ENCODE measurements around the gene TNFAIP2.

Gene TNFAIP2

GRCh38 chr14:103178521-103178920 lies 55.3 kb downstream of the TNFAIP2 start:
- WGBS, 2 experiments = 83 to 89% methylated on average over 6 of the region's 6 CpGs
- H3K36me3 ChIP-seq (ENCODE audit: control insufficient read depth, insufficient read depth, low read length) = no peaks in the 10 kb centered on the region

GRCh38 chr14:103179094-103179493 lies 55.8 kb downstream of the TNFAIP2 start:
- Histone ChIP-seq H3K9me3 (ENCODE audit: control insufficient read depth, low read length) (no peaks in the 10 kb centered on the region), H3K36me3 (ENCODE audit: control insufficient read depth, insufficient read depth, low read length) (no peaks in the 10 kb centered on the region), H3K27me3 (ENCODE audit: control insufficient read depth, insufficient read depth, low read length, poor library complexity, severe bottlenecking) (no peaks in the 10 kb centered on the region), H3K4me3 (ENCODE audit: insufficient read depth, low read depth, low read length) (no peak overlapping the region), H3K4me1 (ENCODE audit: control insufficient read depth, insufficient read depth, low read length) (no peaks in the 10 kb centered on the region), H3K27ac (ENCODE audit: insufficient read depth, low read depth, low read length, poor library complexity, severe bottlenecking) (no peak overlapping the region)
- WGBS, 2 experiments = 84 to 87% methylated on average over 5 of the region's 5 CpGs

More at GRCh38 chr14:103178521-103178920, 55.3 kb downstream of the TNFAIP2 start:
- no peaks in the 10 kb centered on the region for H3K27me3 ChIP-seq (ENCODE audit: control insufficient read depth, insufficient read depth, low read length, poor library complexity, severe bottlenecking)
- H3K27ac ChIP-seq (ENCODE audit: insufficient read depth, low read depth, low read length, poor library complexity, severe bottlenecking) = no peak overlapping the region
- H3K9me3 ChIP-seq (ENCODE audit: control insufficient read depth, low read length) = no peaks in the 10 kb centered on the region
- H3K4me3 ChIP-seq (ENCODE audit: insufficient read depth, low read depth, low read length) = no peak overlapping the region
- H3K4me1 ChIP-seq (ENCODE audit: control insufficient read depth, insufficient read depth, low read length) = no peaks in the 10 kb centered on the region

GRCh38 chr14:103180331-103180730 lies 57.1 kb downstream of the TNFAIP2 start:
- 91 to 96% methylated on average over 5 of the region's 5 CpGs for WGBS, 2 experiments
- Histone ChIP-seq H3K4me1 (ENCODE audit: control insufficient read depth, insufficient read depth, low read length) (no peaks in the 10 kb centered on the region), H3K27me3 (ENCODE audit: control insufficient read depth, insufficient read depth, low read length, poor library complexity, severe bottlenecking) (no peaks in the 10 kb centered on the region), H3K4me3 (ENCODE audit: insufficient read depth, low read depth, low read length) (no peak overlapping the region), H3K36me3 (ENCODE audit: control insufficient read depth, insufficient read depth, low read length) (no peaks in the 10 kb centered on the region), H3K27ac (ENCODE audit: insufficient read depth, low read depth, low read length, poor library complexity, severe bottlenecking) (no peak overlapping the region), H3K9me3 (ENCODE audit: control insufficient read depth, low read length) (no peaks in the 10 kb centered on the region)

- Histone ChIP-seq H3K36me3 (ENCODE audit: control insufficient read depth, insufficient read depth, low read length) (no peaks in the 10 kb centered on the region), H3K9me3 (ENCODE audit: control insufficient read depth, low read length) (no peaks in the 10 kb centered on the region), H3K4me3 (ENCODE audit: insufficient read depth, low read depth, low read length) (no peak overlapping the region), H3K4me1 (ENCODE audit: control insufficient read depth, insufficient read depth, low read length) (peaks cover 24% of the 10 kb centered on the region), H3K27me3 (ENCODE audit: control insufficient read depth, insufficient read depth, low read length, poor library complexity, severe bottlenecking) (peaks cover 28% of the 10 kb centered on the region), H3K27ac (ENCODE audit: insufficient read depth, low read depth, low read length, poor library complexity, severe bottlenecking) (no peak overlapping the region)
- WGBS, 2 experiments = 94 to 95% methylated on average over 12 of the region's 12 CpGs
Measured at GRCh38 chr14:103184046-103184445, 60.8 kb downstream of the TNFAIP2 start.

DNA sequence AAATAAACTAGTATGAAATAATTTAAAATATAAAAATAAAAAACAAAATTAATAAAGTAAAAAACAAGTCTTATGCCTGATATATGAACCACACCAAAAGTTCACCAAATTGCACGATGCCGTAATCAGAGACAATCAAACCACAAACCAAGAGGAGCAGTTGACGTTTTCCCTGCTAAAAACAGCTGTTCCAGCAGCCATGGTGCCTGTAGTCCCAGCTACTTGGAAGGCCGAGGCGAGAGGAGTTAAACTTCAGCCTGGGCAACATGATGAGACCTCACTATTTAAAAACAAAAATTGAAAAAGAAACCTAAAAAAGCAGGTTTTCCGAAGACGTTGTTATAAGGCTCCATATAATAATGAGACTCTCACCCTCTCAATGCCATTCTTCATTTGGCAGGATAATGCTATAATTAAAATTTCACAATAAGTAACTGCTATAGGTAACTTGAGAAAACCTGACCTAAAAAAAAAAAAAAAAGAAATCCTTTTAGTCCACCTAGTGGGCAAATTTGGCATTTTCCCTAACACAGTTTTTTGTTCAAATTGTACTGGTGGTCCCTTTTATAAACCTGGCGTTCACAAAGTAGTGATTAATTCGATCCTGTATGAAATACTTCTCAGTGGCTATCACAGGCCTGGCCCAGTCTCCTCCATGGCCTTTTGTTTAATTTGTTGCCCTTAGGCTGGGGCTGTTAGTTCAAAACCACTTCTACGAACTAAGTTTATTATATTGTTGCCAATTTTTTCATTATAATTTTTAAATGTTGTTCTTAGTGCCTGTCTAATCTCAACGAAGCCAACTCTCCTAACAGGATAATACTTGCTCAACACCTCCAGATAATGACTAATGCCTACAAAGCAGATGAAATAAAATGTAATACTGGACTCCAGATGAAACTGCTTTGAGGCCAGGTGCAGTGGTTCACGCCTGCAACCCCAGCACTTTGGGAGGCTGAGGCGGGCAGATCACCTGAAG lies 62.1 kb downstream of the TNFAIP2 start:
- H3K27me3 ChIP-seq (ENCODE audit: control insufficient read depth, insufficient read depth, low read length, poor library complexity, severe bottlenecking) = peaks cover 41% of the 10 kb centered on the region
- peak overlapping the region; percentile 55 for H3K27ac ChIP-seq (ENCODE audit: insufficient read depth, low read depth, low read length, poor library complexity, severe bottlenecking)
- peaks cover 24% of the 10 kb centered on the region for H3K4me1 ChIP-seq (ENCODE audit: control insufficient read depth, insufficient read depth, low read length)
- WGBS, 2 experiments = 77 to 78% methylated on average over 11 to 13 of the region's 13 CpGs
- H3K9me3 ChIP-seq (ENCODE audit: control insufficient read depth, low read length) = no peaks in the 10 kb centered on the region
- H3K4me3 ChIP-seq (ENCODE audit: insufficient read depth, low read depth, low read length) = no peak overlapping the region
- H3K36me3 ChIP-seq (ENCODE audit: control insufficient read depth, insufficient read depth, low read length) = no peaks in the 10 kb centered on the region

GRCh38 chr14:103186241-103186822 lies 63.1 kb downstream of the TNFAIP2 start:
- 71 to 73% methylated on average over 9 of the region's 9 CpGs for WGBS, 2 experiments
- Histone ChIP-seq H3K36me3 (ENCODE audit: control insufficient read depth, insufficient read depth, low read length) (no peaks in the 10 kb centered on the region), H3K9me3 (ENCODE audit: control insufficient read depth, low read length) (no peaks in the 10 kb centered on the region), H3K4me3 (ENCODE audit: insufficient read depth, low read depth, low read length) (no peak overlapping the region), H3K4me1 (ENCODE audit: control insufficient read depth, insufficient read depth, low read length) (peaks cover 24% of the 10 kb centered on the region), H3K27me3 (ENCODE audit: control insufficient read depth, insufficient read depth, low read length, poor library complexity, severe bottlenecking) (peaks cover 44% of the 10 kb centered on the region), H3K27ac (ENCODE audit: insufficient read depth, low read depth, low read length, poor library complexity, severe bottlenecking) (no peak overlapping the region)

All from ectodermal cell (in vitro differentiated cells).